HS-27A (cell line): ENCODE measurements around the gene TRMT44.

Source experiments
- DNase-seq: peaks from one replicate; pipeline ENCODE4 v3.0.0-alpha.2; 2012; ENCODE audit warnings: low read depth, missing footprints

Gene TRMT44

GRCh38 chr4:8435656-8436121 is 4.9 kb upstream of the TRMT44 start:
- no peak for DNase-seq

- DNase-seq = no peak
Observed at GRCh38 chr4:8437281-8437680, 3.3 kb upstream of the TRMT44 start.

DNA sequence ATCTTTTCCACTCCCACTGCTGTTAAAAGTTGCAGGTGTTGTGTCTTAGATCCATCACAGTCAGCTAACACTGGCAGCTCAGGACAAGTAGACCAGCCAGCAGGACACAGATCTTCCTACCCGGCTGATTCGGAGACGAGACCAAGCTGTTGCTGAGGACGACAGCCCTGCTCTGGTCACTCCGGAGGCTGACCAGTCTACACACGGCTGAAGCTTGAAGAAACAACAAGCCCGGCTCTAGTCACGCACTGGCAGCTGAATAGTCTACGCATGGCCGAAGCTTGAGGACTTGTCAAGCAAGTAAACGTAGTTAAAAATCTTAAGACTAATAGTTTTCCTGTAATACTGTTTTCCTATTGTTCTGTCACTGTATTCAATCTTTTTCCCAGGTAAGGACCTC is 1.8 kb upstream of the TRMT44 start:
- no peak for DNase-seq

DNA sequence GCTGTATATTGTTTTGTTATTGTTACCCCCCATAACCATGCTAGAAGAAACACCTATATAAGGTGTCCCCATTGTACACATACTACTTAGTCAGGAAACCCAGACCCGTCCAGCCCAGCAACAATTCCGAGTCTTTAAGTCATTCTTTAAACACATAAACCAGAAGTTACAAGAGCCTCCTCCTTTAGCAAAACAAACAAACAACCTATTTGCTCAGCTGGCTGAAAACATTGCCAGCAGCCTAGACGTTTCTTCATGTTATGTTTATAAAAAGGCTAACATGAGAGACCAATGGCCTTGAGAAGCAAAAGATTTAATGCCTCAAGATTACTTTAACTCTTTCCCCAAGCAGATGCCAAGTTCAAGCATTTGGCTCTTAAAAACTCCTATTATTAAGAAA is 1.4 kb upstream of the TRMT44 start:
- DNase-seq = no peak

DNA sequence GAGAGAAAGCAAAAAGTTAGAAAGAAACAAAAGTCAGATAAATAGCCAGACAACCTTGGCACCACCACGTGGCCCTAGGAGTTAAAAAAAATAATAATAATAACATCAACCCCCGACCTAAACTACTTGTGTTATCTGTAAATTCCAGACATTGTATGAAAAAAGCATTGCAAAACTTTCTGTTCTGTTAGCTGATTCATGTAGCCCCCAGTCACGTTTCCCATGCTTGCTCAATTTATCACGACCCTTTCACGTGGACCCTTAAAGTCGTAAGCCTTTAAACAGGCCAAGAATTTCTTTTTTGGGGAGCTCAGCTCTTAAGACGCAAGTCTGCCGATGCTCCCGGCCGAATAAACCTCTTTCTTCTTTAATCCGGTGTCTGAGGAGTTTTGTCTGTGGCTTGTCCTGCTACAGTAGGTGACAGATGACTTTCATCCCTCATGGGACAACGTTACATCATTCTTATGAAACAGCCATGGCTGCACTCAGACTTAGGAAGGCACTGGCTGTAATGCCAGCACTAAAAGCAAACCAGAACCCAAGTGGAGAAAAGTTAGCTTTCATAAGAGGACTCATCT is 574 bp upstream of the TRMT44 start:
- no peak for DNase-seq

- no peak for DNase-seq
Observed at GRCh38 chr4:8441499-8442091, 1.0 kb downstream of the TRMT44 start.

DNA sequence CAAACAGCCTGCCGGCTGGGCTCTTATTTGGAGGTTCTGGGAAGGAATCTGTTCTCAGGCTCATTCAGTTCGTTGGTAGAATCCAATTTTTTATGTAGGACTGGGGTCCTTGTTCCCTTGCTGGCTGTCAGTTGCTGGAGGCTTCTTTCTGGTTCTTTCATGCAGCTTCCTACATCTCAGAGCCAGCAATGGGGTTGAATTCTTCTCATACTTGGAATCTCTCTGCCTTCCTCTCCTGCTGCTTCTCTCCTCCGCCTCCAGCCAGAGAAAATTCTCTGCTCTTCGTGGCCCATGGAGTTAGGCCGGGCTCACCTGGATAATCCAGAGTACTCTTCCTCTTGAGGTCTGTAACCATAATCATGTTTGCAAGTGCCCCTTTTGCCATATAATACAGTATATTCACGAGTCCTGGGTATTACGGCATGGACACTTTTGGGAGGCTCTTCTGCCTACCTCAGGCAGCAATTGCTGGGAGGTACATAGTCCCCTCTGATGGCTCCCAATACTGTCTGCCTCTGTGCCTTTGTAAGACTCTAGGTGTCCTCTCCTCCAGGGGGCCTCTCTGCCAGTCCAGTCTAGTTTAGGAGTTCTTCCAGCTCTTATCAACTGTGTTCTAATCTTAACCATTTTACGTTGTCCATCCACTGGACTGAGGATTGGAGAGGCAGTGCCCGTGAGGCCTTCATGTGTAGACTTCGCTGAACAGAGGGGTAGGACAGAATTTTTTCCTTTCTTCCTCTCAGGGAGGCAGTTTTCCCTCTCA is 2.2 kb downstream of the TRMT44 start:
- DNase-seq = no peak

- DNase-seq = no peak
Observed at GRCh38 chr4:8443801-8444200, 3.2 kb downstream of the TRMT44 start.

- DNase-seq = no peak
Observed at GRCh38 chr4:8446122-8446521, 5.5 kb downstream of the TRMT44 start.

GRCh38 chr4:8451440-8452182 is 11.0 kb downstream of the TRMT44 start:
- DNase-seq = no peak

- no peak for DNase-seq
Observed at GRCh38 chr4:8453957-8454356, 13.4 kb downstream of the TRMT44 start.

GRCh38 chr4:8457646-8458252 is 17.2 kb downstream of the TRMT44 start:
- no peak for DNase-seq

GRCh38 chr4:8459867-8460445 is 19.4 kb downstream of the TRMT44 start:
- DNase-seq = no peak

- no peak for DNase-seq
Observed at GRCh38 chr4:8461086-8461485, 20.5 kb downstream of the TRMT44 start.

DNA sequence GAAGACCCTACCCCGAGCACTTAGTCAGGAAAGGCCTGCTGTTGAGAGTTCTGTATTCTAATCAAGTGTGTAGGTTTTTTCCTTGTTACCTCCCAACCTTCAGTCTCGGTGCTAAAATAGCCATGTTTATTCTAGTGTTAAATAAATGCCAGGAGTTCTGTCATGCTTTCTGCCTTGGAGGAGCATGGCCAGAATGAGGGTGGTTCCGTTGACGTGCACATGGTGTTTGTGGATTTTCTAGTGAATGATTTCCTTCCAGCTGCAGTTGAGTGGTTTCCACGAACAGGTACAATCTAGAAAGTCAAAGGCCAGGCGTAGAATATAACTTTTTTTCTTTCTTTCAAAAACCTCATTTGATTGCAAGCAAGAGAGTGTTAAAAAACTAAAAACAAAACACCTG is 21.0 kb downstream of the TRMT44 start:
- DNase-seq = no peak

DNA sequence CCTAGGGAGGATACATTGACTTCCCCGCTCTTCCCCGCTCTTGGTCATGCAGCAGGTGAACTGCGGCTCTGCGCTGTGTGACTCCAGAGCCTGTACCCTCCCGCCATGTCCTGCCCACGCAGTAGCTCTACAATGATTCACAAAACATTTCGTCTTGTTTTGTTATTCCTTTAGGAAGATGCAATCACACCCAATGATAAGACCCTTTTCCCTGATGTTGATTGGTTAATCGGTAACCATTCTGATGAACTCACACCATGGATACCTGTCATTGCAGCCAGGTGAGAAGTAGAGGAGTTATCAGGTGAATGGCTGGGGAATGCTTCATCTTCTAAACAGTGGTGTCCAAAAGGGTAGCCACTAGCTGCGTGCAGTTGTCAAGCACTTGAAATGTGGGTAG is 23.2 kb downstream of the TRMT44 start:
- DNase-seq = no peak

GRCh38 chr4:8464381-8464780 is 23.8 kb downstream of the TRMT44 start:
- no peak for DNase-seq

DNA sequence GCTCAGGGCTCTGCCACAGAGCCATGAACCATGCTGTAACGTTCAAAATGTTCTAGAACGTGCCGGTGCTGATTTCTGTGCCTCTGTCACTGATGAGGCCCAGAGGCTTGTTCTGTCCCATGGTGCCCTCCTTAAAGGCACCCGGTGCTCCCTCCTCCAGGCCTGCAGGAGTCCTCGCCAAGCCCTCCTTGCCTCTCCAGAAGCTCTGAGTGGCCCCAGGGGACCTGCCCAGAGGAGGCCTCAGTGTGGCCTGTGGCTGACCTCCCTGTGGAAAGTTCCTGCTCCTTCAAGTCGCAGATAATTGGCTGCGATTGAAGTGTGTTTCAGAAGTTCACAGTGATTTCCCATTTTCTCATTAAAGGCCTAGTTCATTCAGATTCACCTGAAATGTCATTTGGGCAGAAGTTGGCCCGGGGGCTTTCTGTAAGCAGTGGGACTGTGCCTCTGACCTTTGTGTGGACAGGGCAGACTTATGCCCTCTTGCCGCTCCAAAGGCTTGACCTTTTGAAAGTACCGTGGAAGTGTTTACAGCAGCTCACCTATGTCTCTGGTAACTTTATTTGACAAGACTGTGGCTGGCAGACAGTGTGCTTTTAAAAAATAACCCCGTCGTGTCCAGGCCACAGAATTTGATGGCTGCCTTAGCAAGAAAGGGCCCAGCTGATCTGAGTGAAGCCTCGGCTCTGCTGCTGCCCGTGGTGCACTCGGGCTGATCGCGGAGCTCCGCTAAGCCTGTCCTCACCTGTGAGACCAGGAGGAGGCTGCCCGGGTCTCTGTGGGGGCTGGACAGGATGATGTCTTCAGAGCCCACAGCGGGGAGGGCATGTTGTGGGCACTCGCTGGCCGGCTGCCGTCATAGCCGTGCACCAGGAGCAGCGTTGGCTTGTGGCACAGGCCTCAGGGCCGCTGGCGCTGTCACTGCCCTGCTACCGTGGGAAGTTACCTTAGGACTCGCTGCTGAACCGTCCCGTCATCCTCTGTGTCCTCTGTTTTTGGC is 25.3 kb downstream of the TRMT44 start:
- no peak for DNase-seq

- no peak for DNase-seq
Observed at GRCh38 chr4:8467016-8467415, 26.4 kb downstream of the TRMT44 start.

GRCh38 chr4:8468746-8469535 is 28.4 kb downstream of the TRMT44 start:
- DNase-seq = peak; percentile 14
